HG02610 (cell line): ENCODE measurements around the gene GON7.
"Not testable (repeated sequence)": the region's sequence is repeated elsewhere in the genome, so short reads cannot be mapped to it uniquely, and the experiment has no call there.

Source experiments
- ATAC-seq: cut with Tn5 transposase; IDR thresholded peaks from one replicate; pipeline ENCODE4 v1.9.1; 2021; ENCODE audit warnings: mild to moderate bottlenecking, moderate library complexity; ENCODE audit not compliant: unreplicated experiment

Gene GON7

DNA sequence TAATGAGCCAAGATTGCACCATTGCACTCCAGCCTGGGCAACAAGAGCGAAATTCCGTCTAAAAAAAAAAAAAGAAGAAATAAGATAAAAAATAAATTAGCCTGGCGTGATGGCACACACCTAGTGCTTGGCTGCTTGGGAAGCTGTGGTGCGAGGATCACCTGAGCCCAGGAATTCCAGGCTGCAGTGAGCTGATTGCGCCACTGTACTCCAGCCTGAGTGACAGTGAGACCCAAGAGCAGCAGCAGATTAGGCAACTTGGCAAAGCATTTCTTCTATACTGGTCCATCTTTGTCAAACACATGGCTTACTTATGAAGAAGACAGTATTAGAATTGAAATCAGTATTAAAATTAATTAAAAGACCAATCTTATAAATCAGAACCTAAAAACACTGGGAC is 6.3 kb downstream of the GON7 start:
- no peak for ATAC-seq

DNA sequence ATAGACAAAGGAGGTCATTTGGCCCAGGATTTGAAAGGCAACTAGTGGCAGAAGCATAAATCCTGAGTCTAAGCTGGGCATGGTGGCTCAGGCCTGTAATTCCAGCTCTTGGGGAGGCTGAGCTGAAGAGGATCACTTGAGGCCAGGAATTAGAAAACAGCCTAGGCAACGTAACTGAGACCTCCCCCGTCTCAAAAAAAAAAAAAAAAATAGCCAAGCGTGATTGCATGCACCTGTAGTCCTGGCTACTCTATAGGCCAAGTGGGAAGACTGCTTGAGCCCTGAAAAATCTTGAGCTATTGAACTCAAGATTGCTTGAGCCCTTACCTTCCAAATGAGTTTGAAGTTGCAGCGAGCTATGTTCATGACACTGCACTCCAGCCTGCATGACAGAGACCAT is 7.8 kb downstream of the GON7 start:
- ATAC-seq: no peak

DNA sequence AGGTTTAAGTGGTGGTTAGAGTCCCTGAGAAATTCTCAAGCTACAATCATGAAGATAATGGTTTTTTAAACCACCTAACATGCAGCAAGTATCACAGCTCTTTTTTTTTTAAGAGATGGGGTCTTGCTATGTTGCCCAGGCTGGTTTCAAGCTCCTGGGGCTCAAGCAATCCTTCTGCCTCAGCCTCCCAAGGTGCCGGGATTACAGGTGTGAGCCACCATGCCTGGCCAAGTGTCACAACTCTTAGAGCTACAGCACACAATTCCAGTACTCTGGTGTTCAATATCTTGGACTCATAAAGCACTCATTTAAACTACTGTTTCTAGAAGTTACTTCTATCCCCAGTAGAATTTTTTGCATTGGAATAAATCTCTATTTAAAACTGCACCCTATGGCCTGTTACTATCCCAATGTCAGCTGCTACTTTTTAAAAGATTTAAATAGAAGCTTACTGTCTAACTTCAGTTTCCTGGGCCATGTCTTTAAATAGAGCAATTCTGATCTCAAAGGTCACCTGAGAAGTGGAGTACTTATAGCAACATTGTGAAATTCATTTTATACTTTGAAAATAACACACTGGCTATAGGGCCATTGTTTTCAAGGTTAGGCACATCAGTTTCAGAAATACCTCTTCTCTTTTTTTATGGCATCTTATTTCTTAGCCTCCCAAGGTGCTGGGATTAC is 11.4 kb downstream of the GON7 start:
- no peak for ATAC-seq

- no peak for ATAC-seq
These were observed 19.9 kb downstream of the GON7 start for GRCh38 chr14:93186956-93187355.

- ATAC-seq: no peak
These were observed 20.4 kb downstream of the GON7 start for GRCh38 chr14:93186466-93186865.

GRCh38 chr14:93185349-93185720 is 21.5 kb downstream of the GON7 start:
- no peak for ATAC-seq

GRCh38 chr14:93184391-93185348 is 22.2 kb downstream of the GON7 start, which contains the start of the genes LYSET and MOAP1:
TSS of gene LYSET (plus strand) at chr14:93185317. CDS start at chr14:93185406, 89 bp downstream.
TSS of gene MOAP1 (minus strand) at chr14:93184897. CDS start at chr14:93184242, 655 bp downstream.
- ATAC-seq: peak; percentile 83

DNA sequence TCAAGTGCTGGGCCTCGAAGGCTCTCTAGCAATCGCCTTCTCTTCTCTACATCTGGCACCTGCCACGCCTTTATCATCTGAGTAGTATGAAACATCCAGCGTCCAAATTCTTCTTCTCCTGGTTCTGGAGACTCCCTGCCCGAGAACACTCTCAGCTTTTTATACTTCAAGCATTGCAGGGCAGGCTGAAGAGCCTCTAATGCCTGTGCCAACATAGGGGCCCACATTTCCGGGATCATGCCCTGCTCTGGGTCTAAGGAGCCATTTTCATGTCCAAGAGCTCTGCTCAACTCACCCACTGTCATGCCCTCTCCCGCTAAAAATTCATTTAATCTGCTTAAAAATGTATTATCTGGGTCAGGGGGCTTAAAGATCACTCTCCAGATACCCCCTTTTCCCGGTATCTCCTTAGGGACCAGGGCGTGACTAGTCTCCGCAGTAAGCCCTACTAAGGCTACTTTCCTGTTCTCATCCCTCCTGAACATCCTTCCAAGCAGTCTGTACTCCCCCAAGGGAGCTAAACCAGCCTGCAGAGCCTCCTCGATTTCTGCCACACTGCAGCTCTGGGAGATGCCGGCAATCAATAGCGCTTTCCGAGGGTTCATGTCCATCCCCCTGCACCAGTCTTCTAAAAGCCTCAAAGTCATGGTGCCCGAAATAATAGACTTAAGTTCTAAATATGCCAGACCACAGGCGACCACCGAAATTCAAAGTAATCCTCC is 23.1 kb downstream of the GON7 start:
- no peak for ATAC-seq

GRCh38 chr14:93175492-93175891 is 31.4 kb downstream of the GON7 start:
- no peak for ATAC-seq

- ATAC-seq: not testable (repeated sequence)
These were observed 32.1 kb downstream of the GON7 start for GRCh38 chr14:93174731-93175130.

GRCh38 chr14:93173943-93174395 is 32.9 kb downstream of the GON7 start:
- no peak for ATAC-seq

- ATAC-seq: no peak
These were observed 35.5 kb downstream of the GON7 start for GRCh38 chr14:93171376-93171775.

- not testable (repeated sequence) for ATAC-seq
These were observed 36.7 kb downstream of the GON7 start for GRCh38 chr14:93170141-93170540.

DNA sequence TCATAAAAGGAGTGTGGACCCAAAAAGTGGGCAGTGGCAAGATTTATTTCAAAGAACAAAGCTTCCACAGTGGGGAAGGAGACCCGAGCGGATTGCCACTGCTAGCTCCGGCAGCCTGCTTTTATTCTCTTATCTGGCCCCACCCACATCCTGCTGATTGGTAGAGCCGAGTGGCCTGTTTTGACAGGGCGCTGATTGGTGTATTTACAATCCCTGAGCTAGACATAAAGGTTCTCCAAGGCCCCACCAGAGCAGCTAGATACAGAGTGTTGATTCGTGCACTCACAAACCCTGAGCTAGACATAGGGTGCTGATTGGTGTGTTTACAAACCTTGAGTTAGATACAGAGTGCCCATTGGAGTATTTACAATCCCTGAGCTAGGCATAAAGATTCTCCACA is 37.2 kb downstream of the GON7 start:
- not testable (repeated sequence) for ATAC-seq

DNA sequence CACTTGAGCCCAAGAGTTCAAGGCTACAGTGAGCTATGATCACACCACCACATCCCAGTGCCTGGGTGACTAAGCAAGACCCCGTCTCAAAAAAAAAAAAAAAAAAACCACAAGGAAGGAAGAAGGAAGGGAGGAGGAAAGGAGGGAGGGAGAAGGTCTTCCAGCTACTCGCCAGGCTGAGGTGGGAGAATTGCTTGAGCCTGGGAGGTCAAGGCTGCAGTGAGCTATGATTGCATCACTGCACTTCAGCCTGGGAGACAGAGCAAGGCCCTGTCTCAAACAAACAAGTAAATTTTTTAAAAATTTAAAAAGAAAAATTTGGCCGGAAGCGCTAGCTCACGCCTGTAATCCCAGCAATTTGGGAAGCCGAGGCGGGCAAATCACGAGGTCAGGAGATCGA is 38.3 kb downstream of the GON7 start:
- not testable (repeated sequence) for ATAC-seq

GRCh38 chr14:93165271-93166265 is 41.3 kb downstream of the GON7 start:
- not testable (repeated sequence) for ATAC-seq

DNA sequence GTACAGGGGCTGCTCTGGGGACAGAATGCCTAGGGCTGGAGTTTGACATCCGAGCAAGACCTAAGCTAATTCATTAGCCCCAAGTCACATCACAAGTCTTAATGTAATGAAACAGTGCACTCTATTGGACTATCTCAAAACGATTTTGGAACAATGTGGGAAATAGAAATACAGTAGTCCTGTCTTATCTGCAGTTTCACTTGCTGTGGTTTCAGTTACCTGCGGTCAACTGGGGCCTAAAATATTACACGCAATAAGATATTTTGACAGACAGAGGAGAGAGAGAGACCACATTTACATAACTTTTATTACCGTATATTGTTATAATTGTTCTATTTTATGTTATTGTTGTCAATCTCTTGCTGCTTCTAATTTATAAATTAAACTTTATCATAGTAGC is 43.3 kb downstream of the GON7 start:
- no peak for ATAC-seq

DNA sequence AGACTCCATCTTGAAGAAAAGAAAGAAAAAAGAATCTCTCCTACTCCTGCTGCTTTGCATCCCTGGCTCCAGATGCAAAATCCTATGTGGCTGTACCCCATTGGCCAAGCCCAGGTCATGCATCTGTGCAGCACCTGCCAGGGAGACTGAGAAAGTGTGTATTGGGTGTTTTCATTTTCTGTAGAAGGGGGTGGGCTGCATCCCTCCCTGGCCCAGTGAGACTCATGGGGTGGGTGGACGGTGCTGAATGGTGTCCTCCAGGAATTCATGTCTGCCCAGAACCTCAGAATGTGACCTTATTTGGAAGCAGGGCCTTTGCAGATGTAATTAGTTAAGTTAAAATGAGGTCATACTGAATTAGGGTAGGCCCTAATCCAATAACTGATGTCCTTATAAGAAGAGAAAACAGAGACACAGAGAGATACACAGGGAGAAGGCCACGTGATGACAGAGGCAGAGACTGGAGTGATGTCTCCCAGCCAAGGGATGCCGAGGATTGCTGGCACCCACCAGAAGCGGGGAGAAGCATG is 45.4 kb downstream of the GON7 start:
- no peak for ATAC-seq

- ATAC-seq: no peak
These were observed 46.5 kb downstream of the GON7 start for GRCh38 chr14:93160353-93160801.
